ENCODE results near the gene LAMB2.

Gene LAMB2

DNA sequence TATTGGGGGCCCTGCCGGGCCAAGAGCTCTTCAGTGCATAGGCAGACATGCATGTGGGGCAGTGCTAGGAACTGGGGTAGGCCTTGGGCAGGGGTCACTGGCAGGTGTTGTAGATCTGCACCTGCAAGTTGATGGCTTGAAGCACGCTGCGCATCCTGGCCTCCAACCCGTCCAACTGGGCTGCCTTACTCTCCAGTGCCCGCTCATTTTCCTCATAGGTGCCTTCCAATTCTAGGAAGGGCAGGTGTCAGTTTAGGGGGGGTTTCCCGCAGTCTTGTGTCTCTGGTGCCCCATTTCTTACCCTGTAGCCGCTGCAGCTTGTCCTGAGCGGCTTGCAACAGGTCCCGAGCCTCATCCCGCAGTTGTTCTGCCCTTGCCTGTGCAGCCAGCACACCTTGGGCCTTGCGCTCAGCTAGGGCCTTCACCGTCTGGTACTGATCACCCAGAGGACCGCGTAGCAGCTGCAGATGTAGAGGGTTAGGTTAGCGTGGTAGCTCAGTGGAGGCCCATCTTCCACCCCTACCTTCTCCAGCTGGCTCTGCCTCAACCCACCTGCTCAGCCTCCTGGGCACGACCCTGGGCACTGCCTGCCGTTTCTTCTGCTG lies 11.6 kb downstream of the LAMB2 start:
- DNase-seq (ENCODE audit: low read depth in 2 of 2): no peak

DNA sequence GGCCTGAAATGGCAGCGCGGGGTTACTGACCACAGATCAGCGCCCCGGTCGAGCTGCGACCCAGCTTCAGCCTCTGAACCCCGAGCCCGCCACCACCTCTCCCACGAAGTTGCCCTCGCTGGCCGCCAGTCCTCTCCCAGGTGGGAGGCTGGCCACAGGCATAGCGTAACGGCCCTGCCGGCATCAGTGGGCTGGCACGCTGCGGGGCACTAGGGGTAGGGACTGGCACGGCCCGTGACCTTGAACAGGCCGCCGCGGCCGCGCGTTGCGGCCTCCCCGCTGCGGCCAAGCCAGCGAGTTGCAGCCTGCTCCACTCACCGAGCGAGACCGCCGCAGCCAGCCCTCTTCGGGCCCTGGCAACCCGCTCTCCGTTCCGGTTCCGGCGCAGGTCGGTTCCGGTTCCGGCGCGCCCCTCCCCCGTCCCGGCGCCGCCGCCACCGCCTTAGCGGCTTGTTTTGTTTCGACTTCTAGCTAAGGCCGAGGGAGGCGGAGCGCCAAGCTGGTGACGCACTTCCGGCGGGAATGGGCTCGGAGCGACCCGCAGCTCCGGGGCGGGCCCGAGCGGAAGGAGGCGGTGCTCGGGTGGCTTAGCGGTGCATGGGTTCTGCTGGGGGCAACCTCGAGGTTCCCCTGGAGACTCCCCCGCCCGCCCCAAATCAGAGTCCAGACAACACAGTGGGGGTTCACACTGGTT lies 12.3 kb downstream of the LAMB2 start, which contains the start of gene USP19:
Gene USP19, minus strand, starts transcription at position 386 of the 694 bp plus-strand sequence. CDS start 1,678 bp downstream, outside the sequence.
- peak; percentile 91 to 92 for DNase-seq (ENCODE audit: low read depth in 2 of 2)

DNA sequence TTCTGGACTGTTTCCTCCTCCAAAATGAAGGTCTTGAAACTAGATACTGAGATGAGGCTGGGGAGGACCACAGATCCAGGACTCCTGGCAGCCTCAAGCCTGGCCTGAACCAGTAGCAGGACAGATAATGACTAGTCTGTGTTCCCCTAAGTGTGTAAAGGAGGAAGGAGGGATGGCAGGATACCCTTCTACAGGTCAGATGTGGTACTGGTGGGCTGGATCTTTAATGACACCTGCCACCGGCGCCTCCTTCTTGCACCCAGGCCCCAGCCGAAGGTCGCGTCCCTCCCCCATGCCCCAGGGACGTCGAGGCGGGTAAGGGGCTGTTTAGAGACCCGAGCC lies 12.8 kb downstream of the LAMB2 start:
- DNase-seq (ENCODE audit: low read depth in 2 of 2): no peak

DNA sequence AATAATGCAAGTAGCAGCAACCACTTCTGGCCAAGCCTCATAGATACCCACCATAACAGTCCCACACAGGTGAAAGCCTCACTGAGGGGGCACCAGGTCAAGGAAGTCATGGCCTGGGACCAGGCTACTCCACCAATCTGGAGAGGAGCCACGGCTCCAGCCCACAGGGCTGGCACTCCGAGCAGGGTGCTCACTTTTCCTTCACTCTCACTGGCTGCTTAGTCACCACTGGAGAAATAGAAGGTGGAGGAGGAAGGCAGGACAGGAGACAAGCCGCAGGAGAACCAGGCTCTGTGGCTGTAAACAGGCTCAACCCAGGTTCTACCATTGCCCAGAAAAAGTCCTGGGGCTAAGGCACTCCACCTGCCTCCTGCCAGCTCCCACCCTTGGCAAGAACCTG lies 13.4 kb downstream of the LAMB2 start:
- DNase-seq (ENCODE audit: low read depth in 2 of 2): no peak

DNA sequence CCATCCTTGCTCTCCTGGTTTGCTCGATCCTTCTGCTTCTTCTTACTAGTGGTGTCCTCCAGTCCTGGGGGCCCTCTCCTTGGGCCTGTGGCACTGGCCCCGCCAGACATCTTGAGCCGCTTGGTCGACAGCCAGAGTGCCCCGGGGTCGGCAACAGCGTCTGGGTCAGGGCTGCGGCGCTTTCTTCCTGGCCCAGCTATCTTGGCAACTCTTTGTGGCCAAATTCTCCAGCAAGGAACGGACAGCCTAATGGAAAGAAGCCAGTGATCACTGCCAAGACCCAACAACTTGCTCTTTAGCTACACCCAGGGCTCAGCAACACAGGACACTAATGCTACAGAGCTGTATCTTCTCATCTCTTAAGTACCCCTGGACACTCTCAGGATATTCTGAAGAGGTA lies 13.8 kb downstream of the LAMB2 start:
- no peak for DNase-seq (ENCODE audit: low read depth in 2 of 2)

DNA sequence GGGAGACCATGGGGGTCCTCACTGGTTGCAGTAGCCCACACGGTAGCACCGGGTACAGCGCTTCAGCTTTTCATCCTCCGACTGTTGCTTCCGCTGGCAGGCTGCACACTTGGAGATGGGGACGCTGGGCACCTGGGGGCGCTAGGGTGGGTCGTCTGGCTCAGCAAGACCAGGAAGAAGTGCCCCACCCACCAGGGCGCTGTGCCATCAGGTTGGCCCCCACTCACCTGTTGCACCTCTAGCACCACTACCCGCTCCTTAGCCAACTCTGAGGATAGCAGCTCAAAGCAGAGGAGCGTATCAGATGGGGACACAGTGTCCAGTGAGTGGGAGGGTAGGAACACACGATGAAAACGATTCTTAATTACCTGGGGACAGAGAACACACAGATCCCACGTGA lies 20.6 kb downstream of the LAMB2 start:
- no peak for DNase-seq (ENCODE audit: low read depth in 2 of 2)

DNA sequence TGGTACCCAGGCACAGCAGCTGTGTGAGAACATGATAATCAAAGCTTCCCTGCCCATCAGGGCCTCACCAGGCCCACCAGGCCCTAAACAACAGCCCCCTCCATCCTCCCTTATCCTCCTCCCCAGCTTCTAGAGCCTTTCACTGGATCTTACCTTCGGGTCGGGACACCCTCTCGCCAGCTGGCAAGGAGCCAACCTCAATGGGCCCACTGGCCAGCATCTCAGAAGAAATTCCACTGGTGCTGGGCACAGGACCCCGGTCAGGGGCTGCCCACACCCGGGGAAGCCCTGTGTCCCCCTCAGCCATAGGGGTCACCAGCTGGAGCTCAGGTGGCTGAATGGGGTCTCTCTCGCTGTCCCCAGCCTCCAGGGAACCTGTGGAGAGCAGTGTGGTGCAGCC lies 21.5 kb downstream of the LAMB2 start:
- DNase-seq (ENCODE audit: low read depth in 2 of 2): no peak

DNA sequence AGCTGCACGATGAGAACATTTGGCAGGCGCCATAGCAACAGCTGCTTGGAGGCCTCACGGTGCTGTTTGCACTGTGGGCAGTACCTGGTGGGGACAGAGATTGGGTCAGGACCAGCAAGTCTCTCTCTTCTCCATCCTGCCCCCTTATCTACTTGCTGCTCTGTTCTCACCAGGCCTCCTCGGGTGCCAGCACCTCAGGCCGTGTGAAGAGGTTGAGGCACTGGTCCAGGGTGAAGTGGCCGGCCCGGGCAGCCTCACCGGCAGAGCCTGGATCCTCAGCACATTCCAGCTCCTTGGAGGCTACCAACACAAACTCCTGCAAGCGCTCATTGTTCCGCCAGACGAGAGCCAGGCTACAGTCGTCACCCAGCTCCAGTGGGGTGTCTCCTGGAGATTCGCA lies 22.1 kb downstream of the LAMB2 start:
- DNase-seq (ENCODE audit: low read depth in 2 of 2): no peak

DNA sequence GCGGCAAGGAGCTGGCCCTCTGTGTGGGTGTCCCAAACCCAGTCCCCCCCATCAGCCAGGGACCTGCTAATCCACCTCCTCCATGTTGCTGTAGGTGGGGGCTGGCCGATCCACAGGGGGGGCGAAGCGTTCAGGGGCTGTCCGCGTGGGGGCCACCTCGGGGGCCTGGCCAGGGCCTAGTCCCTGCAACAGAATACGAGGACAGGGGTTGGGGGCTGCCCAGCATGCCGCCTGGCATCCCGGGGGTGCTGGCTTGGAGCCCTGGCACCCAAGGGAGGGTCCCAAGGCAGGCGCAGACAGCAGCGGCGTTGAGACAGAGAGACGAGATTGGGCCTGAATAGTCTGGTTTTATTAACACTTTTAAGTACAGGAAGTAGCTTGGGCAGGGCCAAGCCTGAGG lies 24.5 kb downstream of the LAMB2 start:
- DNase-seq (ENCODE audit: low read depth in 2 of 2): no peak

DNA sequence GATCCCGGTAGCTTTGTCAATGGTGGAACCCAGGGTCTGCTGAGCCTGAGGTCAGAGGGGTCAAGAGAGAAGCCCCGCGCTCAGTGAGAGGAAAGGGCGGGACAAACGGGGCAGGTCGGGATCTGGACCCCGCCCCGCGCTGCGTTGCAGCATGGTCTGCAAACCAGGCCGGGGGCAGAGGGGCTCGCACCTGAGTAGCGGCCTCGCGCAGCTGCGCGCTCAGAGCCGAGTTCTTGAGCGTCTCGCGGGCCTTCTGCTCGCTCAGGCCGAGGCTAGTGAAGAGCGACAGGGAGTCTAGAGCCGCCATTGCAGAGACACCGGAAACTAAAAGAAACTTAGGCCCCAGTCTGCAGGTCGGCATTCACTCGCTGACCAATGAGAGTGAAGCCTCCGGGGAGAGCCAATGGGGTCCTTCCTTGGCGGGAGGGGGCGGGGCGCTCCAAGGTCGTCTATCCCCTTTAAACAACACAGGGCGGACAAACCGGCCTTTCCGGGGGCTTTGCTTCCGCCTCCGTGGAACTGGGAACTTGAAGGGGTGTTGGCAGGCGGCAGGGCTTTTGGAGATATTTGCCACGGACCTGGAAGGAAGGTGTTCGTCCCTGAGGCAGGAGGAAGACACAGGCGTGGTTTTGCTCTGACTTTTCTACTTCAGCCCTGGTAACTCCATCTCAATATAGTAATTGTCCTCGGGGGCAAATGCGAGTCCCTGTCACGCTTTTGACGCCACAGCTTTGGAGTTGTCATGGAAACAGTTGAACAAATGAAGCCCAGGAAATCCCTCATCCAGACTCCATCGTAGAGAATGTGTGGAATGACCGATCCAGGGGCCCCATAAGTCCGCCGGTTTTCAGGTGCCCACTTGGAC lies 28.2 kb downstream of the LAMB2 start, which contains the start of gene QARS1:
Gene QARS1, minus strand, starts transcription at position 331 of the 865 bp plus-strand sequence. Its CDS starts 24 bp downstream, at position 307.
- peak; percentile 84 to 87 for DNase-seq (ENCODE audit: low read depth in 2 of 2)

DNA sequence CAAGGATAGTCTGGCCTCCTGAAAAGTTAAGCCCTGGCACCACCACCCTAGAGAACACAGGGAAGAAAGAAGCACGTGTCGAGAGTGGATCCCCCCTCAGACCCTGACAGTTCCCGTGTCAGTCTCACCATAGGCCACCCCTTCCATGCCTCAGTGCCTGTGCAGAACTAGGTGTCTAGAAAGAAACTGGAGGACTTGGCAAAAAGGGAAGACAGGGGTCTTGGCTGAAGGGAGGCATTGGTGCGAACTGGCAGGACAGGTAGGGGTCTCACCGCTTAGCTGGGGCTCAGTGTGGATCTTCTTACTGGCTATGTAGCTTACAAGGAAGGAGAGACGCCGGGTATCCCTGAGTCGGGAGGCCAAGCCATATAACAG lies 28.8 kb downstream of the LAMB2 start:
- no peak for DNase-seq (ENCODE audit: low read depth in 2 of 2)

DNA sequence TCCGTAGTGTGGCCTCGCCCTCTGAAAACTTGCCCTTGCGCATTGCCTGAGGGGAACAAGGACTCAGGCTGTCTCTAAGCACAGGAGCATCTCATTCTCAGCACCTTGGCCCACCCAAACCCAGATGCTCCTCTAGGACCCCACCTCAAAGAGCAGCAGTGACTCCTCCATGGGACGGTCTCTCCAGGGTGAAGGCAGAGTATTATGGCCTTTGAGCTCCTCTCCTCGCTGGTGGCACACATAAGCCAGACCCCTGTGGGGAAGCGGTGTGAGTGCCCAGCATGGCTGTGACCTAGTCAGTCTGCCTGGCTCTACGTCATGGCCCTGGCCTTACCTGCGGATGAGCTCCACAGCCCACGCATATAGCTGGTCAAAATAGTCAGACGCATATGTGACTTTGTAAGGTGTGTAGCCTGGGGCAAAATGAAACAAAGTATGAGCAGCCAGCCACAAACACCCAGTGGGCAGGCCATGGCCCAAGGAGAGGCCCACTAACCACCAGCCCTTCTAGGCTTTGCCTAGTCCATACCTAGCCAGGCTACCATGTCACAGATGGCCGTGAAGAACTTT lies 32.7 kb downstream of the LAMB2 start:
- DNase-seq (ENCODE audit: low read depth in 2 of 2): no peak

DNA sequence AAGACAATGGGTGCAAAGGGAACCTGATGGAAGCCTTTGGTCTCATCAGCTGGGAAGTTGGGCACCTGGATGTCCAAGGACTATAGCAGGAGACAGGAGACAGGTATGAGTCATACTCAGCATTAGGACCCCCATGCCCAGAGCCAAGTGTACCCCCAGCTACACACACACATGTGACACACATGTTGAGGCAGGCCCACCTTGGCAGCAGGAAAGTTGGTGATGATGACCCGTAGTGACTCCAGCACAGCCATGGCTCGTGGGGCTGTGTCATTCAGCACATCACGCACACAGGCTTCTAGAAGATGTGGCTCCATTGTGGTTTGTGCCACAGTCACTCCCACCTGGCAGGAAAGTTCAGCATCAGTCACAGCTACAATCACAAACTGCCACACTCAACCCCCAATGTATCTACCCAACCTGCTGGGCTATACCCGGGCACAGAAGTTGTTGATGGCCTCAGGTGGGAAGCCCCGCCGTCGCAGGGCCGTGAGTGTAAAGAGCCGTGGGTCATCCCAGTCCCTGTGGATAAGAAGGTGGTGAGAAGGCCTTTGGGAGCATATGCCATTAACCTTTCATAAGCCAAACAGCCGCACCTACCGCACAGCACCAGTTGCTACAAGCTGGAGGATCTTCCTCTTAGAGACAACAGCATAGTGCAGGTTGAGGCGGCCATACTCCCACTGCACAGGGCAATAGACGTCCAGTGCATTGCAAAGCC lies 33.8 kb downstream of the LAMB2 start:
- DNase-seq (ENCODE audit: low read depth in 2 of 2): no peak

DNA sequence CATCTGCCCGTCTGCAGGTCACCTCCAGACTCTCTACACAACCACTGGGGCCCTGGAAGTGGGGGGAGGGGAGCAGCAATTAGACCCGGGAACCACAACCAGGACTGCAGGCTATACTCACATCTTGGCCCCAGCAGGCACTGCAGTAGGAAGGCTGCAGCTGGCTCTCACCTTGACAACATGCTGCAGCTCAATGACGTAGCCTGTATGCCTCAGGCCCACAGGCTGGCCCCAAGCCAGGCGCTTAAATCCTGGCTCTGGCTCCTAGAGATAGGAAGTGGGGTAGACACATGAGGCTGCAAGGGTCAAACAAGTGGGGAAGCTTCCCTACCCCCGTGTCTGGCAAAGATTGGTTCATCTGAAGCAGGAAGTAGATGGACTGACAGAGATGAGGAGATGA lies 34.4 kb downstream of the LAMB2 start:
- DNase-seq (ENCODE audit: low read depth in 2 of 2): no peak

DNA sequence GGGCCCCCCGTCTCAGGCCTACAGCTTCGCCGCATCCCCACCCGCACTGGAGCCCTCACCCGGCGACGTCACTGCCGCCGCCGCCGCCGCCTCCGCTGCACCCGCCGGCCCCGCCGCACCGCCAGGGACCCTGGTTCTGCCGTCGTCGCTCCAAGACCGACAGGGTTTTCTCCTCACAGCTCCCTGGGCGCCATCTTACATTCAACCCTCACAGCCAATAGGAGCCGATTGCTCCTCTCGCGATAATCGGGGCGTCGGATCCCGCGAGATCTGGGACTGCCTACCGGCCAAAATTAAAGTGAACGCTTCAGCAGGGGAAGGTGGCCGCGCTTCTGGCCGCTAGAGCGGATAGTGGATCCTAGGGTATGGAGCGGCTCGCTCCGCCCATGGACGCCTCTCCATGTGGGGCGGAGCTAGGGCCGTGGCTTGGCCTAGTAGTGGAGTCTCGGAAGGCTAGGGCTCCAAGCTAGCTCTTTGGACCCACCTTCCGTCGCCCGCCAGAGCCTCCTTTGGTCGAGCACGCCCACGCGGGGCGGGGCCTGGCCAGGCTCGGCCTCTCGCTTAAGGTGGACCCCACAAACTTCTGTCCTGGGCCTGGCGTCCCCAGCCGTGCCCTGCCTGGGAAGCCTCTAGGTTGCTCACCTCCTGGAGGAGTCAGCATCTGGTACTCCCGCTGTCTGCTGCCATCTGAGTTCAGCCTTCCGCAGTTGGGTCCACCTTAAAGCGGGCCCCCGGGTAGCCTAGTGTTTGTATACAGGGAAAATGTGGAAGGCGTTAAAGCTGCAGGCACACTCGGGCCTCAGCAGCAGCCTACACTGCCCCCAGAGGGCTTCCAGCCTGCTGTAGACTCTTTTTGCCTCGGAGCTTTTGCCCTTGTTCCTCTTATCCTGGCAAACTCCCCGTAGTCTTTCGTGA lies 38.7 kb downstream of the LAMB2 start, which contains the start of gene QRICH1:
Gene QRICH1, minus strand, starts transcription at position 219 of the 915 bp plus-strand sequence. CDS start 17,054 bp downstream, outside the sequence.
- peak; percentile 89 to 93 for DNase-seq (ENCODE audit: low read depth in 2 of 2)

DNA sequence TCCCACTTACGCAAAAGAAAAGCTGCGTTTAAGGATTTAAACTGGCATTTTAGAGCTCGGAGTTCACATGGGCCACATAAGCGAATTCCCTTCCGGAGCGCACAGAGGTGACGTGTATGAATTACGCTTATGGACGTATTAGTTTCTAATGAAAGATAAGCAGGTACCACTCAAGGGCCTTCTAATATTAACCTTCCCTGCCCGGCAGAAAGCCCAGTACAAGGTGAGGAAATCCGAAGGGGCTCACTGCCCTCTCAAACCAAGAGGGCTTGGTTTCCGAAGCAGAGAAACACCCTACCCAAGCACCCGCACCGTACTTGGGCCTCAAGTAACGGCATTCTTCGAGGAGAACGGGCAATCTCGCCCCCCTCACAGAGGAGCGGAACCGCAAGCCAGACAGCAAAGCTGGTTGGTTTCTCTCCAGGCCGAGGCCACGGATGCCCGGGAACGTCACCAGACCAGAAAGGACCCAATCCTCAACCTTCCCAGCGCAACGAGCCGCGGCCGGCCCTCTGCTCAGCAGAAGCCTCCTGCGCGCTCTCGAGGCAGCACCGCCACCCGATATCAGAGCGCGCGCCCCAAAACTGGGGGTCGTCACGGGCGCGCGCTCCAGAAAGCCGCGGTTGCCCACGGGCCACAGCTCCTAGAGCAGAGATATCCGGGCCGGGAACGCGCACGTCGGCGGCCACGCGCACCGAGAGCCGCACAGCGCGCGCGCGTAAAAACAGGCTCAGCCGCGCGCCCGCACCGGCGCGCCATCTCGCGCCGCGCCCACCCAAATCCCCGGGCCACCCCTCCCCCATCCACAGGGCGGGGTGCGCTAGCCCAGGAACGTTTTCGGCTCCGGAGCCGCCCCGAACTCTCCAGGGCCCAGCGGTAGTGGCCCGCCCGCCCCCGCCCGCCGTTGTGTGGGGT lies 39.7 kb downstream of the LAMB2 start:
- DNase-seq (ENCODE audit: low read depth in 2 of 2): peak; percentile 80 to 82

DNA sequence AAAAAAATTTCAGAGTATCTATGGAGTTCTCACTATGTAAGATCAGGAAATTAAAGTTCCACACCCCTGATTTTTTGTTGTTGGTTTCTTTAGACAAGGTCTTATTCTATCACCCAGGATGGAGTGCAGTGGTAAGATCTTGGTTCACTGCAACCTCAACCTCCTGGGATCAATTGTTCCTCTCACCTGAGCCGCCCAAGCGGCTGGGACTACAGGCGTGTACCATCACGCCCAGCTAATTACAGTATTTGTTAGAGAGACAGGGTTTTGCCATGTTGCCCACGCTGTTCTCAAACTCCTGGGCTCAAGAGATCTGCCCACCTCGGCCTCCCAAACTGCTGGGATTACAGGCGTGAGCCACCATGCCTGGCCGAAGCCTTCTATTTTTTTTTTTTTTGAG lies 51.4 kb downstream of the LAMB2 start:
- DNase-seq (ENCODE audit: low read depth in 2 of 2): no peak

DNA sequence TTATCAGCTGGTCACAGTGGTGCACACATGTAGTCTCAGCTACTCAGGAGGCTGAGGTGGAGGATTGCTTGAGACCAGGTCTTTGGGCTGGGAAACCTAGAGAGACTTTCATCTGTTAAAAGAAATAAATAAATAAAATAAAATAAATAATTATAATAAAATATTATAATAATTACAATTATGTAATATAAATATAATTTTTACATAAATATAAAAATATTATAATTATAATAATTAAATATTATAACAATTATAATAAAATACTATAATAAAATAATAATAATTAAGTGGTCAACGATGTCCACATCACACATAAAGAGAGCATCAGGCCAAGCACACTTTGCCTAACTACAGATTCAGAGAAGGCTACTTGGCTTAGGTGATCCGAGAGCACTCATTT lies 53.6 kb downstream of the LAMB2 start:
- no peak for DNase-seq (ENCODE audit: low read depth in 2 of 2)

DNA sequence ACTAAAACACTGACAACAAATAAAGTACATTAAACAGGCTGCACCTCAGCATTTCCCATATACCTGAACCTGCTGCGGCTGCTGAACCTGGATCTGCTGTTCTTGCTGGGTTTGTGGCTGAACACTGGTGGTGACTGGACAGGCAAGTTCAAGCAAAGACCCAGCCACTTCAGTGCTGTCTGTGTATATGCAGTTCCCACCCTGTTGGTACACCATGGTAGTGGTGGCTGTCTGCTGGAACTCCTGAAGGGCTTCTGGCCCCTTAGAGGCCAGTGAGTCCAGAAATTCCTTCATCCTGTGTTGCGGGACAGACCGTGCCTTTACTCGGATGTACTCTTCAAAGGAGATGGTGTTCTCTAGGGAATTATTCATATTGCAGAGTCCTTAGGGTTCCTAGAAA lies 56.2 kb downstream of the LAMB2 start:
- DNase-seq (ENCODE audit: low read depth in 2 of 2): no peak
